HEK293 (cell line): ENCODE measurements around the gene SLC25A25.

Experiments
- GFI1B ChIP-seq: fragments of 450-650 bp; formaldehyde crosslinking; IDR thresholded peaks from 2 replicates; pipeline ENCODE4 v1.5.1; 2016; ENCODE audit warnings: missing biosample characterization, missing genetic modification characterization
- HOXD13 ChIP-seq: sonication (generic); formaldehyde crosslinking; IDR thresholded peaks from 2 replicates; pipeline ENCODE4 v1.8.0; 2022; ENCODE audit warnings: missing genetic modification reagents, borderline replicate concordance
- TSHZ1 ChIP-seq: fragments of 450-650 bp; formaldehyde crosslinking; IDR thresholded peaks from 2 replicates; pipeline ENCODE4 v1.5.1; 2016; ENCODE audit warnings: missing biosample characterization, missing genetic modification characterization, borderline replicate concordance
- ZBTB17 ChIP-seq: fragments of 450-650 bp; formaldehyde crosslinking; IDR thresholded peaks from 2 replicates; pipeline ENCODE4 v1.5.1; 2016; ENCODE audit warnings: missing biosample characterization, missing genetic modification characterization
- ZBTB20 ChIP-seq: fragments of 450-650 bp; formaldehyde crosslinking; IDR thresholded peaks from 2 replicates; pipeline ENCODE4 v1.5.1; 2016; ENCODE audit warnings: missing biosample characterization, missing genetic modification characterization
- ZBTB49 ChIP-seq: fragments of 450-650 bp; formaldehyde crosslinking; IDR thresholded peaks from 2 replicates; pipeline ENCODE4 v1.5.1; 2016; ENCODE audit warnings: missing biosample characterization, missing genetic modification characterization, low read depth
- ZEB2 ChIP-seq: fragments of 450-650 bp; formaldehyde crosslinking; IDR thresholded peaks from 2 replicates; pipeline ENCODE4 v1.5.1; 2016; ENCODE audit warnings: missing biosample characterization, missing genetic modification characterization
- ZFP3 ChIP-seq: fragments of 450-650 bp; formaldehyde crosslinking; IDR thresholded peaks from 2 replicates; pipeline ENCODE4 v1.5.1; 2016; ENCODE audit warnings: low read depth, missing biosample characterization, missing genetic modification characterization
- ZFP69B ChIP-seq: fragments of 450-650 bp; formaldehyde crosslinking; IDR thresholded peaks from 2 replicates; pipeline ENCODE4 v1.5.1; 2016; ENCODE audit warnings: missing biosample characterization, missing genetic modification characterization
- ZNF10 ChIP-seq: fragments of 450-650 bp; formaldehyde crosslinking; IDR thresholded peaks from 2 replicates; pipeline ENCODE4 v1.5.1; 2017; ENCODE audit warnings: missing biosample characterization, missing genetic modification characterization
- ZNF184 ChIP-seq: fragments of 450-650 bp; IDR thresholded peaks from 2 replicates; pipeline ENCODE4 v1.5.1; 2018; ENCODE audit warnings: missing biosample characterization, mild to moderate bottlenecking, missing genetic modification characterization
- ZNF211 ChIP-seq: fragments of 450-650 bp; formaldehyde crosslinking; IDR thresholded peaks from 2 replicates; pipeline ENCODE4 v1.5.1; 2016; ENCODE audit warnings: low read depth, missing biosample characterization, missing genetic modification characterization
- ZNF223 ChIP-seq: fragments of 450-650 bp; formaldehyde crosslinking; IDR thresholded peaks from 2 replicates; pipeline ENCODE4 v1.5.1; 2016; ENCODE audit warnings: missing biosample characterization, missing genetic modification characterization
- ZNF248 ChIP-seq: fragments of 450-650 bp; formaldehyde crosslinking; IDR thresholded peaks from 2 replicates; pipeline ENCODE4 v1.5.1; 2017; ENCODE audit warnings: missing biosample characterization, missing genetic modification characterization
- ZNF266 ChIP-seq: fragments of 450-650 bp; formaldehyde crosslinking; IDR thresholded peaks from 2 replicates; pipeline ENCODE4 v1.5.1; 2016; ENCODE audit warnings: missing biosample characterization, missing genetic modification characterization, low read depth
- ZNF354C ChIP-seq: fragments of 450-650 bp; formaldehyde crosslinking; IDR thresholded peaks from 2 replicates; pipeline ENCODE4 v1.5.1; 2016; ENCODE audit warnings: missing biosample characterization, missing genetic modification characterization, low read depth, borderline replicate concordance
- ZNF362 ChIP-seq: fragments of 450-650 bp; formaldehyde crosslinking; IDR thresholded peaks from 2 replicates; pipeline ENCODE4 v1.5.1; 2016; ENCODE audit warnings: missing biosample characterization, missing genetic modification characterization
- ZNF391 ChIP-seq: fragments of 450-650 bp; formaldehyde crosslinking; IDR thresholded peaks from 2 replicates; pipeline ENCODE4 v1.5.1; 2016; ENCODE audit warnings: low read depth, missing biosample characterization, missing genetic modification characterization, borderline replicate concordance
- ZNF394 ChIP-seq: fragments of 450-650 bp; formaldehyde crosslinking; IDR thresholded peaks from 2 replicates; pipeline ENCODE4 v1.5.1; 2016; ENCODE audit warnings: missing biosample characterization, missing genetic modification characterization, mild to moderate bottlenecking, moderate library complexity, borderline replicate concordance
- ZNF404 ChIP-seq: fragments of 450-650 bp; formaldehyde crosslinking; IDR thresholded peaks from 2 replicates; pipeline ENCODE4 v1.5.1; 2017; ENCODE audit warnings: missing biosample characterization, missing genetic modification characterization
- ZNF561 ChIP-seq: fragments of 450-650 bp; IDR thresholded peaks from 2 replicates; pipeline ENCODE4 v1.5.1; 2018; ENCODE audit warnings: missing biosample characterization, missing genetic modification characterization, borderline replicate concordance
- ZNF639 ChIP-seq: fragments of 450-650 bp; formaldehyde crosslinking; IDR thresholded peaks from 2 replicates; pipeline ENCODE4 v1.5.1; 2016; ENCODE audit warnings: missing biosample characterization, missing genetic modification characterization
- ZNF645 ChIP-seq: fragments of 450-650 bp; formaldehyde crosslinking; IDR thresholded peaks from 2 replicates; pipeline ENCODE4; 2016; ENCODE audit warnings: missing biosample characterization, missing genetic modification characterization
- ZNF664 ChIP-seq: fragments of 450-650 bp; formaldehyde crosslinking; IDR thresholded peaks from 2 replicates; pipeline ENCODE4 v1.5.1; 2016; ENCODE audit warnings: missing biosample characterization, missing genetic modification characterization
- ZNF692 ChIP-seq: fragments of 450-650 bp; formaldehyde crosslinking; IDR thresholded peaks from 2 replicates; pipeline ENCODE4 v1.5.1; 2016; ENCODE audit warnings: missing biosample characterization, missing genetic modification characterization
- ZNF776 ChIP-seq: fragments of 450-650 bp; formaldehyde crosslinking; IDR thresholded peaks from 2 replicates; pipeline ENCODE4 v1.5.0; 2017; ENCODE audit warnings: missing biosample characterization, missing genetic modification characterization, borderline replicate concordance
- ZNF791 ChIP-seq: fragments of 450-650 bp; formaldehyde crosslinking; IDR thresholded peaks from 2 replicates; pipeline ENCODE4 v1.5.1; 2016; ENCODE audit warnings: missing biosample characterization, missing genetic modification characterization
- ZNF843 ChIP-seq: fragments of 450-650 bp; formaldehyde crosslinking; IDR thresholded peaks from 2 replicates; pipeline ENCODE4 v1.5.1; 2016; ENCODE audit warnings: missing biosample characterization, missing genetic modification characterization

Gene SLC25A25

GRCh38 chr9:128072144-128073021 lies 4.4 kb downstream of the SLC25A25 start (continued):
- 0 out of 2 replicates have a peak, but pooled peaks have one; percentile 58 for TF ChIP-seq ZNF362 (tag by site-specific recombination)
- TF ChIP-seq ZNF223, result no peak
- no peak for TF ChIP-seq ZFP3 (tag by site-specific recombination)
- TF ChIP-seq ZNF561 (tag by site-specific recombination), result no peak
- TF ChIP-seq ZNF391 (tag by site-specific recombination), result no peak
- peak; percentile 65 for TF ChIP-seq ZBTB20
- TF ChIP-seq ZNF354C (tag by site-specific recombination), result no peak
- peak; percentile 22; the same call in 1 of the 2 replicates for TF ChIP-seq ZNF843 (tag by site-specific recombination)
- TF ChIP-seq ZNF10 (tag by site-specific recombination), result peak; percentile 67; the same call in 1 of the 2 replicates
- TF ChIP-seq ZBTB49 (tag by site-specific recombination), result no peak
- 0 out of 2 replicates have a peak, but pooled peaks have one; percentile 38 for TF ChIP-seq ZEB2 (tag by site-specific recombination)
- TF ChIP-seq ZNF184, result no peak
- no peak for TF ChIP-seq ZNF776 (tag by site-specific recombination)
- no peak for TF ChIP-seq ZNF211 (tag by site-specific recombination)
- peak; percentile 55 for TF ChIP-seq ZBTB17
- peak; percentile 97 for TF ChIP-seq ZNF692
- TF ChIP-seq ZFP69B (tag by site-specific recombination), result peak; percentile 90
- TF ChIP-seq ZNF248 (tag by site-specific recombination), result no peak
- no peak for TF ChIP-seq TSHZ1 (tag by site-specific recombination)
- TF ChIP-seq ZNF639, result no peak
- no peak for TF ChIP-seq GFI1B (tag by site-specific recombination)
- TF ChIP-seq ZNF404, result no peak
- TF ChIP-seq ZNF266 (tag by site-specific recombination), result no peak
- TF ChIP-seq ZNF664 (tag by site-specific recombination), result no peak
- no peak; the same call in 1 of the 2 replicates for TF ChIP-seq HOXD13
- no peak for TF ChIP-seq ZNF645 (tag by site-specific recombination)
- TF ChIP-seq ZNF394 (tag by site-specific recombination), result peak; percentile 24; the same call in 1 of the 2 replicates
- TF ChIP-seq ZNF791 (tag by site-specific recombination), result no peak
